Measurements from ENCODE around the gene EMD.

The EMD gene

GRCh38 chrX:154365052-154365600 is 14.0 kb upstream of the EMD start:
- no peak overlapping the region for H3K9ac ChIP-seq (ENCODE audit: low read depth, low read length, poor library complexity, severe bottlenecking)

GRCh38 chrX:154365997-154366665 is 13.0 kb upstream of the EMD start:
- H3K4me2 ChIP-seq (ENCODE audit: low read depth, low read length, poor library complexity, severe bottlenecking) = no peak overlapping the region
- no peak overlapping the region for H3K9ac ChIP-seq (ENCODE audit: low read depth, low read length, poor library complexity, severe bottlenecking)
- H3F3A ChIP-seq (ENCODE audit: low read depth) = no peaks in the 10 kb centered on the region
- H3K4me3 ChIP-seq (ENCODE audit: low read length, poor library complexity, severe bottlenecking) = no peak overlapping the region
- TF ChIP-seq CTCF (conservative IDR thresholded peaks at IDR 0.05; ENCODE audit: low read length) (no peak), EZH2phosphoT487 (IDR thresholded peaks at IDR 0.05; ENCODE audit: borderline replicate concordance) (no peak)
- H3K36me3 ChIP-seq (ENCODE audit: insufficient read depth, low read length) = peaks cover 61% of the 10 kb centered on the region; the same call in 1 of the 2 replicates
- H3K9me2 ChIP-seq (replicated peaks; ENCODE audit: low read depth, low read length) = no peaks in the 10 kb centered on the region
- H4K20me1 ChIP-seq (ENCODE audit: insufficient read depth, low read length, poor library complexity, severe bottlenecking) = peaks cover 48% of the 10 kb centered on the region
- H3K4me1 ChIP-seq (ENCODE audit: insufficient read depth, low read length, poor library complexity, severe bottlenecking) = peaks cover 13% of the 10 kb centered on the region
- H3K9me3 ChIP-seq (ENCODE audit: insufficient read depth, low read depth, low read length) = no peaks in the 10 kb centered on the region
- no peaks in the 10 kb centered on the region for H3K27me3 ChIP-seq (ENCODE audit: insufficient read depth, low read length, poor library complexity, severe bottlenecking)
- no peak overlapping the region for H2AFZ ChIP-seq (ENCODE audit: low read length)
- H3K79me2 ChIP-seq (ENCODE audit: insufficient read depth, low read length) = peaks cover 73% of the 10 kb centered on the region

More at GRCh38 chrX:154365052-154365600, 14.0 kb upstream of the EMD start:
- H3K9me2 ChIP-seq (replicated peaks; ENCODE audit: low read depth, low read length) = no peaks in the 10 kb centered on the region
- H4K20me1 ChIP-seq (ENCODE audit: insufficient read depth, low read length, poor library complexity, severe bottlenecking) = peaks cover 48% of the 10 kb centered on the region
- H3K4me1 ChIP-seq (ENCODE audit: insufficient read depth, low read length, poor library complexity, severe bottlenecking) = peaks cover 13% of the 10 kb centered on the region
- H3K79me2 ChIP-seq (ENCODE audit: insufficient read depth, low read length) = peaks cover 64% of the 10 kb centered on the region
- no peak overlapping the region for H3K4me2 ChIP-seq (ENCODE audit: low read depth, low read length, poor library complexity, severe bottlenecking)
- H3K27me3 ChIP-seq (ENCODE audit: insufficient read depth, low read length, poor library complexity, severe bottlenecking) = no peaks in the 10 kb centered on the region
- H3F3A ChIP-seq (ENCODE audit: low read depth) = no peaks in the 10 kb centered on the region
- H3K4me3 ChIP-seq (ENCODE audit: low read length, poor library complexity, severe bottlenecking) = no peak overlapping the region
- H3K9me3 ChIP-seq (ENCODE audit: insufficient read depth, low read depth, low read length) = no peaks in the 10 kb centered on the region
- no peak overlapping the region for H2AFZ ChIP-seq (ENCODE audit: low read length)
- no peak for TF ChIP-seq CTCF (conservative IDR thresholded peaks at IDR 0.05; ENCODE audit: low read length)
- TF ChIP-seq EZH2phosphoT487 (IDR thresholded peaks at IDR 0.05; ENCODE audit: borderline replicate concordance) = no peak
- H3K36me3 ChIP-seq (ENCODE audit: insufficient read depth, low read length) = peaks cover 67% of the 10 kb centered on the region; the same call in 1 of the 2 replicates

DNA sequence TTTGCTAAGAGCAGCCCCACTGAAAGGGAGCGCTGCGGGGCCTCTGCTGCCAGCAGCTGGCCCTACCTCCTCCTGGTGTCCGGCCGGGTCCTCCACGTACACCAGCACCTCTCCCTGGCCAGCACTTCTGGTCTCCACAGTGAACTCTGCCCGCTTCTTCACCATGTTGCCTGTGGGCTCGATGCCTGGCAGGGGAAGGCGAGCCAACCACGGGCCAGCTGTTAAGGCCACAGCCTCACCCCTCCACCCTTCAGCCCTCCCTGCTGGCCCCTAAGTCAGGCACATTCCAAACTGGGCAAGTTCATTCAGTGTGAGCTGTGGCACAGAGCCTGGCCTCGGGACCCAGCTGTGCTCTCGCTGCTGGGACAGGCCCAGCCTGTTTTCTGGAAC is 12.4 kb upstream of the EMD start:
- Histone ChIP-seq H3K4me1 (ENCODE audit: insufficient read depth, low read length, poor library complexity, severe bottlenecking) (peaks cover 13% of the 10 kb centered on the region), H3K36me3 (ENCODE audit: insufficient read depth, low read length) (peaks cover 55% of the 10 kb centered on the region; the same call in 1 of the 2 replicates), H3K9ac (ENCODE audit: low read depth, low read length, poor library complexity, severe bottlenecking) (no peak overlapping the region)

More for the DNA sequence above, 12.4 kb upstream of the EMD start:
- Histone ChIP-seq H4K20me1 (ENCODE audit: insufficient read depth, low read length, poor library complexity, severe bottlenecking) (peaks cover 48% of the 10 kb centered on the region), H3K79me2 (ENCODE audit: insufficient read depth, low read length) (peaks cover 73% of the 10 kb centered on the region), H3K27me3 (ENCODE audit: insufficient read depth, low read length, poor library complexity, severe bottlenecking) (no peaks in the 10 kb centered on the region), H3K4me3 (ENCODE audit: low read length, poor library complexity, severe bottlenecking) (no peak overlapping the region), H2AFZ (ENCODE audit: low read length) (no peak overlapping the region), H3K9me2 (replicated peaks; ENCODE audit: low read depth, low read length) (no peaks in the 10 kb centered on the region), H3F3A (ENCODE audit: low read depth) (no peaks in the 10 kb centered on the region), H3K4me2 (ENCODE audit: low read depth, low read length, poor library complexity, severe bottlenecking) (no peak overlapping the region), H3K9me3 (ENCODE audit: insufficient read depth, low read depth, low read length) (no peaks in the 10 kb centered on the region)
- TF ChIP-seq EZH2phosphoT487 (IDR thresholded peaks at IDR 0.05; ENCODE audit: borderline replicate concordance) = no peak
- TF ChIP-seq CTCF (conservative IDR thresholded peaks at IDR 0.05; ENCODE audit: low read length) = no peak
